Left colon (tissue), 2 donors: Measurements from ENCODE around the gene CRYBA4. TPM values are rescaled to one million over a fixed set of nuclear protein-coding genes. Genes with fewer than 3 reads are reported as not detected.

Experiments used
- ATAC-seq: fragments of 200-7000 bp; cut with Tn5 transposase; one replicate; pipeline ENCODE4 v1.9.1; 2020; ENCODE audit warnings: mild to moderate bottlenecking, moderate library complexity
- DNase-seq, 2 donors: peaks; one replicate each; pipeline ENCODE4 v3.0.0-alpha.2; 2020
- intact Hi-C, 2 donors: fragments of 100-400 bp; cut with DNase I in 1 of 2; cut with micrococcal nuclease in 1 of 2; formaldehyde crosslinking; loops; one replicate each; pipeline versions ENCODE4 v1.11.2 to v1.14.0; 2022; cut with DNase I, micrococcal nuclease
- total RNA-seq, 2 donors: library from RNA; stranded (reverse); fragmentation: NEBNext Ultra II Directional; extraction: Animal tissue kit (Norgen Biotek cat#: 25700); gene quantifications; one replicate each; pipeline ENCODE4 v1.2.1, GENCODE V29; 2021
- donor health status: DM: no; HTN: no; CAD: no.
- donor health status: DM: yes; HTN: yes; CAD: no.

The CRYBA4 gene
- total RNA-seq, 2 donors from 2014 or later, result not detected

- intact Hi-C loops, result no loop called here
- peak; percentile 92 for ATAC-seq
- DNase-seq, result peak; percentile 94 to 95
Measured at GRCh38 chr22:26672590-26673468, 51.1 kb downstream of the CRYBA4 start.

GRCh38 chr22:26673486-26673885, 51.7 kb downstream of the CRYBA4 start:
- DNase-seq, result peak in 1 of 2 donors; percentile 26
- ATAC-seq, result peak; percentile 29
- intact Hi-C loops, result no loop called here

- DNase-seq (peak in 1 of 2 donors; percentile 22), ATAC-seq (no peak)
- intact Hi-C loops, result no loop called here
Measured at GRCh38 chr22:26674211-26675190, 52.7 kb downstream of the CRYBA4 start.

GRCh38 chr22:26675687-26676268, 54.0 kb downstream of the CRYBA4 start:
- DNase-seq, result no peak
- ATAC-seq, result no peak
- intact Hi-C loops, result no loop called here

GRCh38 chr22:26677217-26677616, 55.5 kb downstream of the CRYBA4 start:
- ATAC-seq, result no peak
- intact Hi-C loops, result no loop called here
- DNase-seq, result no peak

- peak; percentile 85 for ATAC-seq
- DNase-seq, result peak in 1 of 2 donors; percentile 69
- intact Hi-C loops, result no loop called here
Measured at GRCh38 chr22:26679003-26679629, 57.4 kb downstream of the CRYBA4 start.

Other genes starting within 250 kb of the CRYBA4 start
- 1 to 10 TPM; 7.0 to 7.1 TPM for gene ASPHD2, start 192.7 kb upstream of the CRYBA4 start, total RNA-seq
- gene HPS4, start 138.2 kb upstream of the CRYBA4 start, total RNA-seq, result 10 to 100 TPM; 21.9 to 26.9 TPM
- gene SRRD, start 138.1 kb upstream of the CRYBA4 start, total RNA-seq, result 10 to 100 TPM; 12.5 to 12.8 TPM
- 10 to 100 TPM; 27.9 to 30.7 TPM for gene TFIP11, start 109.5 kb upstream of the CRYBA4 start, total RNA-seq
- 10 to 100 TPM; 15.5 to 15.7 TPM for gene TPST2, start 31.8 kb upstream of the CRYBA4 start, total RNA-seq
- under 1 TPM in 1 of 2 donors, not detected in 1; 0.36 TPM for gene CRYBB1, start 3.9 kb upstream of the CRYBA4 start, total RNA-seq
- 1 to 10 TPM; 2.2 to 2.9 TPM for gene MIAT, start 35.6 kb downstream of the CRYBA4 start, total RNA-seq